Measurements from ENCODE around the gene MCF2L.

MCF2L gene

GRCh38 chr13:112969692-112970338, 801 bp downstream of the MCF2L start:
- peak; percentile 55 for ATAC-seq
- TF ChIP-seq TCF4 (CRISPR knock-in tag; IDR thresholded peaks at IDR 0.05; ENCODE audit: borderline replicate concordance) (no peak), PATZ1 (CRISPR knock-in tag; IDR thresholded peaks at IDR 0.05; ENCODE audit: borderline replicate concordance) (no peak), ZFP30 (CRISPR knock-in tag; IDR thresholded peaks at IDR 0.05) (no peak), TSHZ2 (CRISPR knock-in tag; IDR thresholded peaks at IDR 0.05) (no peak), OSR1 (CRISPR knock-in tag; IDR thresholded peaks at IDR 0.05) (no peak), ARNTL (CRISPR knock-in tag; IDR thresholded peaks at IDR 0.05; ENCODE audit: borderline replicate concordance, low read depth) (no peak), BACH2 (CRISPR knock-in tag; IDR thresholded peaks at IDR 0.05; ENCODE audit: borderline replicate concordance) (no peak), CREB5 (CRISPR knock-in tag; IDR thresholded peaks at IDR 0.05; ENCODE audit: low read depth) (no peak), ISL1 (CRISPR knock-in tag; IDR thresholded peaks at IDR 0.05) (no peak)
- TF ChIP-seq, protein P1, sequence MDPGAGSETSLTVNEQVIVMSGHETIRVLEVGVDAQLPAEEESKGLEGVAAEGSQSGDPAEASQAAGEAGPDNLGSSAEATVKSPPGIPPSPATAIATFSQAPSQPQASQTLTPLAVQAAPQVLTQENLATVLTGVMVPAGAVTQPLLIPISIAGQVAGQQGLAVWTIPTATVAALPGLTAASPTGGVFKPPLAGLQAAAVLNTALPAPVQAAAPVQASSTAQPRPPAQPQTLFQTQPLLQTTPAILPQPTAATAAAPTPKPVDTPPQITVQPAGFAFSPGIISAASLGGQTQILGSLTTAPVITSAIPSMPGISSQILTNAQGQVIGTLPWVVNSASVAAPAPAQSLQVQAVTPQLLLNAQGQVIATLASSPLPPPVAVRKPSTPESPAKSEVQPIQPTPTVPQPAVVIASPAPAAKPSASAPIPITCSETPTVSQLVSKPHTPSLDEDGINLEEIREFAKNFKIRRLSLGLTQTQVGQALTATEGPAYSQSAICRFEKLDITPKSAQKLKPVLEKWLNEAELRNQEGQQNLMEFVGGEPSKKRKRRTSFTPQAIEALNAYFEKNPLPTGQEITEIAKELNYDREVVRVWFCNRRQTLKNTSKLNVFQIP (CRISPR knock-in tag; IDR thresholded peaks at IDR 0.05; ENCODE audit: borderline replicate concordance, low read depth): no peak

DNA sequence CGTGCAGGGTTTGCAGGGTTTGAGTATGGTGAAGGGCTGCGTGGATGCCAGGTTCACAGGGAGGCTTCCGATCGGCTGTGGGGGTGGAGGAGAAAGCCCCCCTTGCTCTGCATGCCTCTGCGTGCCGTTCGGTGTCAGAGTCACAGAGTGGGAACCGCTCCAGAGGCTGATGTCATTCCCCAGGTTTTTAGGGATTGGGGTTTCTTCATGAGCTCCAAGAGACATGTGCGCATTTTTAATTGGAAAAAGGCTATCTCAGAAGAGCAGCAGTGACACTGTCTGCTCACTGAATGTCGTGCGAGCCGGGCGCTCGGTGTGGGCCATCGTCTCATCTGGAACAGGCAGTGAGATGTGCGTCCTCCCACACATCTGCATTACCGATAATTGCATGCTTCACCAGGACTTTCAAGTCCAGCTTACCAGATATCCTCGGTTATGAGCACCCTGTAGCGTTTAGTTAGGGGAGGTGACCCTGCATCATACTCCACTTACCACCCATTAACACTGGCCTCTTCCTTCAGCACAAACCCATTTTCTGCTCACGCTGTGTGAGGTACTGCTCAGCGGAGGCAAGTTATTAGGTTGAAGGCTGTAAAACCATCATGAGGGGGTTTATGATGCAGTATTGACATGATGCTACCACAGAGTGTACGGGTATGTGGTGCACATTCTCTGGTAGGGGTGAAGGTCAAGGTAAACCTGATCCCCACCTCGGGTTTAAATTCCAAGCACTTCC, 1.7 kb downstream of the MCF2L start:
- no peak for ATAC-seq
- TF ChIP-seq ESRRG (CRISPR knock-in tag; IDR thresholded peaks at IDR 0.05) (no peak), SNAI2 (CRISPR knock-in tag; IDR thresholded peaks at IDR 0.05) (no peak), ARNTL (CRISPR knock-in tag; IDR thresholded peaks at IDR 0.05; ENCODE audit: borderline replicate concordance, low read depth) (no peak), BACH2 (CRISPR knock-in tag; IDR thresholded peaks at IDR 0.05; ENCODE audit: borderline replicate concordance) (no peak), CSDC2 (CRISPR knock-in tag; IDR thresholded peaks at IDR 0.05) (no peak), CREB5 (CRISPR knock-in tag; IDR thresholded peaks at IDR 0.05; ENCODE audit: low read depth) (no peak), ZNF565 (CRISPR knock-in tag; conservative IDR thresholded peaks at IDR 0.05; ENCODE audit: low read depth) (no peak), GLIS3 (CRISPR knock-in tag; IDR thresholded peaks at IDR 0.05) (no peak), TSHZ2 (CRISPR knock-in tag; IDR thresholded peaks at IDR 0.05) (no peak), ZC3H10 (CRISPR knock-in tag; IDR thresholded peaks at IDR 0.05) (no peak), TOX (CRISPR knock-in tag; IDR thresholded peaks at IDR 0.05; ENCODE audit: borderline replicate concordance) (no peak), ZNF8 (CRISPR knock-in tag; IDR thresholded peaks at IDR 0.05) (no peak), RARB (CRISPR knock-in tag; IDR thresholded peaks at IDR 0.05) (no peak), ZNF70 (CRISPR knock-in tag; IDR thresholded peaks at IDR 0.05) (no peak), ISL1 (CRISPR knock-in tag; IDR thresholded peaks at IDR 0.05) (no peak), ZFP3 (CRISPR knock-in tag; IDR thresholded peaks at IDR 0.05) (no peak), ZFP30 (CRISPR knock-in tag; IDR thresholded peaks at IDR 0.05) (no peak)
- TF ChIP-seq, protein P2, sequence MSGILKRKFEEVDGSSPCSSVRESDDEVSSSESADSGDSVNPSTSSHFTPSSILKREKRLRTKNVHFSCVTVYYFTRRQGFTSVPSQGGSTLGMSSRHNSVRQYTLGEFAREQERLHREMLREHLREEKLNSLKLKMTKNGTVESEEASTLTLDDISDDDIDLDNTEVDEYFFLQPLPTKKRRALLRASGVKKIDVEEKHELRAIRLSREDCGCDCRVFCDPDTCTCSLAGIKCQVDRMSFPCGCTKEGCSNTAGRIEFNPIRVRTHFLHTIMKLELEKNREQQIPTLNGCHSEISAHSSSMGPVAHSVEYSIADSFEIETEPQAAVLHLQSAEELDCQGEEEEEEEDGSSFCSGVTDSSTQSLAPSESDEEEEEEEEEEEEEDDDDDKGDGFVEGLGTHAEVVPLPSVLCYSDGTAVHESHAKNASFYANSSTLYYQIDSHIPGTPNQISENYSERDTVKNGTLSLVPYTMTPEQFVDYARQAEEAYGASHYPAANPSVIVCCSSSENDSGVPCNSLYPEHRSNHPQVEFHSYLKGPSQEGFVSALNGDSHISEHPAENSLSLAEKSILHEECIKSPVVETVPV (CRISPR knock-in tag; IDR thresholded peaks at IDR 0.05): no peak
- TF ChIP-seq, protein P1 (CRISPR knock-in tag; IDR thresholded peaks at IDR 0.05; ENCODE audit: borderline replicate concordance, low read depth): no peak
